AG04450 (cell line): ENCODE results near the gene PMFBP1. TPM values are rescaled to one million over a fixed set of nuclear protein-coding genes. Genes with fewer than 3 reads are reported as not detected.

Experiments
- CTCF ChIA-PET: fragments of 300-600, 350-600 bp; formaldehyde crosslinking; extraction: SDS; loops from one replicate; lab custom pipeline; 2022; ENCODE audit warnings: antibody characterized with exemption, inconsistent platforms; lab: Charles Lee
- POLR2A ChIA-PET: fragments of 350-600 bp; formaldehyde crosslinking; extraction: SDS; loops from one replicate; lab custom pipeline; 2021; ENCODE audit warnings: antibody characterized with exemption, inconsistent platforms; lab: Yijun Ruan, JAX
- DNase-seq: peaks from one replicate; pipeline ENCODE4 v3.0.0-alpha.2; 2011; ENCODE audit warnings: low read depth, low spot score
- H3K27ac ChIP-seq: one replicate; pipeline ENCODE4 v1.5.1; 2012; ENCODE audit warnings: low read depth, low read length, control low read depth
- H3K27me3 ChIP-seq: one replicate; pipeline ENCODE4 v1.6.0; 2012; ENCODE audit warnings: low read length; ENCODE audit not compliant: control insufficient read depth, insufficient read depth
- H3K4me3 ChIP-seq: 2 replicates; pipeline ENCODE4 v1.5.1; 2011; ENCODE audit warnings: mild to moderate bottlenecking, low read depth, low read length, control low read depth
- H3K9me3 ChIP-seq: 2 replicates; pipeline ENCODE4 v1.5.1; 2012; ENCODE audit warnings: low read length; ENCODE audit not compliant: control insufficient read depth, insufficient read depth
- CTCF ChIP-seq: IDR thresholded peaks from 2 replicates; pipeline ENCODE4 v1.5.1; 2011; ENCODE audit warnings: low read depth, low read length, control low read depth, inconsistent platforms
- polyA plus RNA-seq: library from polyadenylated mRNA; depleted of rRNA; stranded (reverse); fragments of >200 nt; gene quantifications from 2 replicates; pipeline ENCODE4 v1.2.3, GENCODE V29; 2011

The PMFBP1 gene
- polyA plus RNA-seq, 1 experiment, result not detected

GRCh38 chr16:72206299-72206698 is 34.3 kb upstream of the PMFBP1 start:
- H3K4me3 ChIP-seq, result no peak overlapping the region
- no peak for TF ChIP-seq CTCF
- DNase-seq, result no peak
- no peak overlapping the region for H3K27ac ChIP-seq
- ChIA-PET CTCF (no interaction called here), POLR2A (no interaction called here)
- no peaks in the 10 kb centered on the region for H3K27me3 ChIP-seq
- H3K9me3 ChIP-seq, result no peaks in the 10 kb centered on the region

GRCh38 chr16:72203401-72203800 is 31.4 kb upstream of the PMFBP1 start:
- no peak for DNase-seq
- no peak for TF ChIP-seq CTCF
- POLR2A ChIA-PET, result no interaction called here
- Histone ChIP-seq H3K4me3 (no peak overlapping the region), H3K27ac (no peak overlapping the region), H3K27me3 (no peaks in the 10 kb centered on the region), H3K9me3 (no peaks in the 10 kb centered on the region)
- CTCF ChIA-PET, result no interaction called here

DNA sequence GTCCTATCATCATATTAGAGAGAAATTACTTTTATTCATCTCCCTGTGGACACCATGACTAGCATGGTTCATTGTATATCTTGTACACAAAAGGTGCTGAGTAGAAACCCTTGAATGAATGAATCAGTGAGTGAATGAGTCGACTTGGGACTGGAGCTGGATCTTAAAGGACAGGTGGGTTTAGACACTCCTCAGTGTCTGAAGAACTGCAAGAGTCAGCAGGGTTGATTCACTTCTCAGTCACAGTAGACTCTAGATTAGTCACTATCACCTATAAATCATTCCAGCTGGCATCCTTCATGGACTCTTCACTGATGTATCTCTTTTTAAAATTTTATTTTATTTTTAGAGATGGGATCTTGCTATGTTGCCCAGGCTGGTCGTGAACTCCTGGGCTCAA is 30.1 kb upstream of the PMFBP1 start:
- Histone ChIP-seq H3K27ac (no peak overlapping the region), H3K4me3 (no peak overlapping the region), H3K9me3 (no peaks in the 10 kb centered on the region), H3K27me3 (no peaks in the 10 kb centered on the region)
- no peak for TF ChIP-seq CTCF
- ChIA-PET CTCF (no interaction called here), POLR2A (no interaction called here)
- DNase-seq, result no peak

DNA sequence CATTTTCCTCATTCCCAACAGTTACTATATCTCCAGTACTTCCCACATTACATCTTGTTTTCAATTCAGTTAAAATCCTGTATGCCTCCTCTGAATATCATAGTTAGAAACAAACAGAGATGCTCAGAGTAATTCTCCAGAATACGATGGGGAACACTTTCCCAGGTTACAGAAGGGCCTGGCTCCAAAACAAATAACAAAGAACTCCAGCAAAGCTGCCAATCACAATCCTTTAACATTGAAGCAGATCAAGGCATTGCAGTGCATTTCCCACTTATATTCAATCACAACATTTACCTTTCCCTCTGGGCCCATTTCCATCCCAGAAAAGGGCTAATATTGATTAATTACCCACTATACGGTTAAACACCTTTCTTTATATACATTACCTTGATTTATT is 29.4 kb upstream of the PMFBP1 start:
- POLR2A ChIA-PET, result no interaction called here
- H3K27me3 ChIP-seq, result peaks cover 2% of the 10 kb centered on the region
- CTCF ChIA-PET, result no interaction called here
- no peaks in the 10 kb centered on the region for H3K9me3 ChIP-seq
- no peak overlapping the region for H3K27ac ChIP-seq
- H3K4me3 ChIP-seq, result no peak overlapping the region
- TF ChIP-seq CTCF, result no peak
- DNase-seq, result no peak

DNA sequence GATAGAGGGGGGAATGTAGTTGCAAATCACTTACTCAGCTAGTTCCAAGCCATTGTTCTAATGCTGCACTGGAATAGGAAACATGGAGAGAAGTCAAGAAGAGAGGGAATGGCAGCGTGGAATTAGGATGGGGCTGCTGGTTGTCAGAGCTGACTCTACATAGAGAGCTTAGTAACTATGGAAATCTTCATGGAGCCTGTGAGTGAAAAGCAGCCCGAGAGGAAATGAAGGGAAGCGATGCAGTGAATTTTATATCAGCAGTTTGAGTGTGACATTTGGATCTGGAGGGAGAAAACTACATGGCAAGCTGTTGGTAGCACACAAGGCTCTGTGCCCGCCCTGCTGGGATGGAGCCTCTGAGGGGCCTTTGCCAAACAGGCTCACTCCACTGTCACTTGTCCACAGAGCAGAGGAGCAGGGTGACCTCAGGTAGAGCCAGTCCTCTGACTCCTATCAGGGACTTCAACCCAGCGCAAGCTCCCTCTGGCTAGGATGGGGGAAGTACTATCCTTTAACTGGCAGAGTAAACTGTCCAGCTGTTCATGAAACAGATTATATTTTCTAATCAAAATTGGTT is 27.9 kb upstream of the PMFBP1 start:
- peaks cover 2% of the 10 kb centered on the region for H3K27me3 ChIP-seq
- H3K4me3 ChIP-seq, result no peak overlapping the region
- H3K9me3 ChIP-seq, result no peaks in the 10 kb centered on the region; the same call in 1 of the 2 replicates
- ChIA-PET CTCF (interaction anchor here (0.6 to 1.1 kb wide), 3 partner anchors 75 to 637 kb away, joined by 3 to 5 read pairs (median 3); no protein-coding TSS in a partner anchor), POLR2A (no interaction called here)
- TF ChIP-seq CTCF, result no peak
- no peak for DNase-seq
- H3K27ac ChIP-seq, result no peak overlapping the region
